HG03442 (cell line): ENCODE measurements around the gene LZTS2.

Source experiments
- ATAC-seq: cut with Tn5 transposase; IDR thresholded peaks from one replicate; pipeline ENCODE4 v1.9.1; 2021; ENCODE audit warnings: mild to moderate bottlenecking, moderate library complexity; ENCODE audit not compliant: unreplicated experiment

LZTS2 gene

GRCh38 chr10:101050208-101051069 is 50.8 kb downstream of the LZTS2 start:
- ATAC-seq = peak; percentile 59

- ATAC-seq = no peak
Observed at GRCh38 chr10:101052285-101052684, 52.7 kb downstream of the LZTS2 start.

DNA sequence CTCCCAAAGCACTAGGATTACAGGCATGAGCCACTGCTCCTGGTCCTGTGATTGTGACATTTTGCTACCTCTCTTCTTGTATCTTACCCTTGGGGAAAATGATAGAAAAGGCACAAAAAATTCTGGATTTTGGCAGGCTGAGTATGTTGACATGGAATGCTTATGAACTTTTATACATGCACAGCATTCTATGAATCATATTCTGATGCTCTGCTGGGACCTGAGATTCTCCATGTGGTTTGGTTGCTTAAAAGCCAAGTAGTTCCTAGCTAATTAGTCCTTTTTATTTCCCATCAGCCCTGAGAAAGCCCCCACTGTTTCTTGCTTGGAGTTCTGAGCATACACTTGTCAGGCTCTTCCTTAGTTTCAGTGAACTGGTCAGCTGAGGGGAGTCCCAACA is 53.9 kb downstream of the LZTS2 start:
- ATAC-seq = no peak

GRCh38 chr10:101054351-101054750 is 54.7 kb downstream of the LZTS2 start:
- no peak for ATAC-seq

GRCh38 chr10:101054876-101055275 is 55.3 kb downstream of the LZTS2 start:
- ATAC-seq = no peak

- no peak for ATAC-seq
Observed at GRCh38 chr10:101055411-101055810, 55.8 kb downstream of the LZTS2 start.

- ATAC-seq = no peak
Observed at GRCh38 chr10:101056365-101057151, 57.0 kb downstream of the LZTS2 start.
